ENCODE data around the gene STX5.
"Not testable (repeated sequence)": the region's sequence is repeated elsewhere in the genome, so short reads cannot be mapped to it uniquely, and the experiment has no call there.

The STX5 gene

DNA sequence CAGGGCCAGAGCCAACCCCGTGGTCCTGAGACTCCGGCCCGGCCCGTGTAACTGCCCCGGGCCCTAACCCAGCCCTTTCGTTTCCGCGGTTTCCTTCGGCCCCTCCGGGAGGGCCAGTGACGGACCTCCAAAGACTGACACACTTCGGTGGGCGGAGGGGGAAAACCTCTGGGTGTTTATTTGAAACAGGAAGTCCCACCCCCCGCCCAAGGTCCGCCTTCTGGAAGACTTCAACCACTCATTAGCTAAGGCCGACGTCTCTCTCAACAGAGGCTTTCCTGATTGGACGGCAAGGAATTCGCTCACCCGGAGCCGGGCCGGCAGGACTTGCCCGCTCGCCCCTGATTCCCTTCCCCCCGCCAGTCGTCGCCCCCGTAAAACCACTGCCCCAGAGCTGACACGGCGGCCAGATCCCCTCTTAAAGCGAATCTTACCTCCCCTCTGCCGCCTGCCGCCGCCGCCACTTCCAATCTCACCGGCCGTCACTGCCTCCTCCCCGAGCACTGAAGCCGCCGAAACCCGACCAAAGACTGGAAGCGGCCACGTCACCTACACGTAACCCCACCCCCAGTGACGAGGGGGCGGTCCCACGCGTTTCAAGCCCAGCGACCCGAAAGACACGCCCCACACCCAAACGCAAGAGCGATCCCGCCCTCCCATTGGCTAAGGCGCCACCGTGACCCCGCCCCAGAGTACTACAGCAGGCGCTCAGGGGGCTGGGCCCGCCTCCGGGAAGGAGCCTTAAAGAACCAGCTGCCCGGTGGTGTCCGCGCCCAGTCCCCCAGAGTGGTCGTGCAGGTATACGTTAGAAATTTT, at the start of gene STX5:
Gene STX5 (minus strand): TSS at position 532 of the 816 bp plus-strand sequence. CDS start 808 bp downstream, outside the sequence.
- DNase-seq, result peak; percentile 90

DNA sequence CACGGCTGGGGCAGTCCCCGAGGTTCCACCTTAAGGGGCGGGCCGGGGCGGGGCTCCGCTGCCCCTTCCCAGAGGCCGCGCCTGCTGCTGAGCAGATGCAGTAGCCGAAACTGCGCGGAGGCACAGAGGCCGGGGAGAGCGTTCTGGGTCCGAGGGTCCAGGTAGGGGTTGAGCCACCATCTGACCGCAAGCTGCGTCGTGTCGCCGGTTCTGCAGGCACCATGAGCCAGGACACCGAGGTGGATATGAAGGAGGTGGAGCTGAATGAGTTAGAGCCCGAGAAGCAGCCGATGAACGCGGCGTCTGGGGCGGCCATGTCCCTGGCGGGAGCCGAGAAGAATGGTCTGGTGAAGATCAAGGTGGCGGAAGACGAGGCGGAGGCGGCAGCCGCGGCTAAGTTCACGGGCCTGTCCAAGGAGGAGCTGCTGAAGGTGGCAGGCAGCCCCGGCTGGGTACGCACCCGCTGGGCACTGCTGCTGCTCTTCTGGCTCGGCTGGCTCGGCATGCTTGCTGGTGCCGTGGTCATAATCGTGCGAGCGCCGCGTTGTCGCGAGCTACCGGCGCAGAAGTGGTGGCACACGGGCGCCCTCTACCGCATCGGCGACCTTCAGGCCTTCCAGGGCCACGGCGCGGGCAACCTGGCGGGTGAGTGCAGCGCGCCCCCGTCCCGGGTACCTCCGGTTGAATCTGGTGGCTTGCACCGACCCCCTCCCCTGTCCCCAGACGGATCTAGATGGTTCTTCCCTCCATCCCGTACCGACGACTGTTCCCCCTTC, 49.1 kb upstream of the STX5 start, which contains the start of gene SLC3A2:
Gene SLC3A2 (plus strand): TSS at position 94 of the 776 bp plus-strand sequence. CDS start 128 bp downstream, at position 222.
- DNase-seq, result peak; percentile 51

- no peak for DNase-seq
Observed at GRCh38 chr11:62880231-62880802, 48.5 kb upstream of the STX5 start.

DNA sequence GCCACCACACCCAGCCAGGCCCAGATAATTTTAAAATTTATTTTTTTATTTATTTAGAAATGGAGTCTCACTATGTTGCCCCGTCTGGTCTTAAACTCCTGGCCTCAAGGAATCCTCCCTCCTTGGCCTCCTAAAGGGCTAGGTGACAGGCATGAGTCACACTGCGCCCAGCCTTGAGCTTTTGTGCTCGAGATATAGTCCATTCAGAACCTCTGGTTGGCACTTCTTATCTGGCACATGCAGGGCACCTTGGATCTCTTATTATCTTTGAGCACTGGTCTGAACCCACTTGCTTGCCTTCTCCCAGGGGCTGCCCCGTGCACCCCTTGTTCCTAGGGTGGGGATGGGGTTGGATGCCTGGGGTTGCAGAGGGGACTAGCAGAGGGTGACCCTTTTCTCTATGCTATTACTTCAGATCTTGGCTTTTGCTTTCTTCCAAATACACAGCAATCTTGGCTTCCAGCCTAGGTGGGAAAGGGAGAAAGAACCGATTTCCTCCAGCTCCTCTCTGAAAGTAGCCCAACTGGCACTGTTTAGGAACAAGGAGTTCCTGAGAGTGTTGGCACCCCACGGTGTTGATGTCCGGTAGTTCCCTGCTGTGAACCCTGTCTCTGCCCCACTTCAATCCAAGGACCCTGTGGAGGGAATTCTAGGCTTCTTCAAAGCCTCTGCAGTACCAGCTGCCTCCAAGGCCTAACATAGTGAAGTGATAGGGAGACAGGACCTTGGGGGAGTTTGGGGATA, 47.6 kb upstream of the STX5 start:
- DNase-seq, result no peak

DNA sequence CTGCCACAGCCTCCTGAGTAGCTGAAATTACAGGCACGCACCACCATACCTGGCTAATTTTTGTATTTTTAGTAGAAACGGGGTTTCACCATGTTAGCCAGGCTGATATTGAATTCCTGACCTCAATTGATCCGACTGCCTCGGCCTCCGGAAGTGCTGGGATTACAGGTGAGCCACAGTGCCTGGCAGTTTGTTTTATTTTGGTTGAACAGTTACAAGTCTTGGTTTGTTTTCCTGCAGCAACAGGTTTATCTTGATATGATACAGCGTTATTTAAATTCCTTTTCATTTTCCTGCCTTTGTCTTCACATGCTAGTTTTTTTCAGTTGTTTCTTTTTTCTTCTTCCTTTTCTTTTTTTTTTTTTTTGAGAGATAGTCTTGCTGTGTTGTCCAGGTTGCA, 44.9 kb upstream of the STX5 start:
- no peak for DNase-seq

GRCh38 chr11:62875698-62876478, 44.0 kb upstream of the STX5 start:
- peak; percentile 34 for DNase-seq

DNA sequence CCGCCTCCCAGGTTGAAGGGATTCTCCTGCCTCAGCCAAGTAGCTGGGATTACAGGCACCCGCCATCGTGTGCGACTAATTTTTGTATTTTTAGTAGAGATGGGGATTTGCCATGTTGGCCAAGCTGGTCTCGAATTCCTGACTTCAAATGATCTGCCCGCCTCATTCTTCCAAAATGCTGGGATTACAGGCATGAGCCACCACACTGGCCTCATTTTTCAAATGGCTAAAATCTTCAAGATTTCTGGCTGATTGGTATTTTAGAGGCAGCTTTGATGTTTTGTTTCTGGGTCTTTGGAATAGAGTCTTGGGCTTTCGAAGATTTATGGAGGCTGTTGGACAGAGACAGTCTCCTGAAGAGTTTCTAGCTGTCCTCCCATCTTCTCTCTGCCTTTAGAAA, 43.0 kb upstream of the STX5 start:
- no peak for DNase-seq

GRCh38 chr11:62865635-62866034, 33.8 kb upstream of the STX5 start:
- DNase-seq, result no peak

DNA sequence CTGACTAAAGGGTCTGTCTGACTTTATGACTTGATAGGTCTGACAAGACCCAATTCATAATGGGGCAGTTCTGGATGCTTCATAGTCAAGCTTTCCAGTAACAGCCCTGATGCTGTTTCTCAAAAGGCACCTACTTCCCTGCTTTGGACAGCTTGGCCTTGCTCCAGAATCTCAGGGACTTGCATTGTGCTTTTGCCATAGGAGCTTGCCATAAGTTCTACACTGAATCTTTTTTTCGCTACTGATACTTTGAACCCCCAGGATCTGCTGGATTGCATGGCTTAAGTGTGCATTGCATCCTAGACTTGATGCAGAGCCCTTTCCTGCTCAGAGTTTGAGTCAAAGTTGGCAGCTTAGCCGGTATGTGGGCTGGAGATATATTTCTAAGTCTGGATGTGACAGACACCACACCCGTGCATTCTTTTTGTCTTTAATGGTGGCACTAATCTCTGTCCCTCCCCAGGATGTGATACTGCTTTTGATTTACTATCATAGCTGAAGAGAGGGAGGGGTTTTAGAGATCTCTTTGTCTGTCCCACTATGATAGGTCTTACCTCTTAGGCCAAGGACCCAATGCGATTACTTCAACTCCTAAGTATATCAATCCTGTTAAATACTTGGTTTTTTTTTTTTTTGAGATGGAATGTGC, 32.0 kb upstream of the STX5 start:
- no peak for DNase-seq

GRCh38 chr11:62861564-62862192, 29.8 kb upstream of the STX5 start:
- not testable (repeated sequence) for DNase-seq

GRCh38 chr11:62860835-62861563, 29.1 kb upstream of the STX5 start:
- DNase-seq, result no peak

DNA sequence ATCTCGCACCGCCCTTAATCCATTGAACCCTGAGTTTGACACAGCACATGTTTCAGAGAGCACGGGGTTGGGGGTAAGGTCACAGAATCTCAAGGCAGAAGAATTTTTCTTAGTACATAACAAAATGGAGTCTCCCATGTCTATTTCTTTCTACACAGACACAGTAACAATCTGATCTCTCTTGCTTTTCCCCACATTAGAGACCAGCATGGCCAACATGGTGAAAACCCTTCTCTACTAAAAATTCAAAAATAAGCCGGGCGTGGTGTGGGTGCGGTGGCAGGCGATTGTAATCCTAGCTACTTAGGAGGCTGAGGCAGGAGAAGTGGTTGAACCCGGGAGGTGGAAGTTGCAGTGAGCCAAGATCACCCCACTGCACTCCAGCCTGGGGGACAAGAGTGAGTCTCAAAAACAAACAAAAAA, 27.4 kb upstream of the STX5 start:
- DNase-seq, result not testable (repeated sequence)

DNA sequence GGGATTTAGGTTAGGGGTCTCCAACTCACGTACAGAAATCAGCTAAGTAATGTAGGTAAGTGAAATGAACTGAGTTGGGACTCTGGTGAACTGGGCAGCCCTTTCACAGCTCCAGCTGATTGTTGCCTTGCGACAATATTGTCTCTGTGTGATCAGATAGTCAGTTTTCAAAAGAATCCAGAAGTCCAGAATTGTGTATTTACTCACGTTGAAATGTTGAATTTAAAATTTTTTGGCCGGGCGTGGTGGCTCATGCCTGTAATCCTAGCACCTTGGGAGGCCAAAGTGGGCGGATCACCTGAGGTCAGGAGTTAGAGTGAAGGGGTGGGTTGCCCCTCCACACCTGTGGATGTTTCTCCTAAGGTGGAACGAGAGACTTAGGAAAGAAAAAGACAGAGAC, 26.4 kb upstream of the STX5 start:
- DNase-seq, result no peak

DNA sequence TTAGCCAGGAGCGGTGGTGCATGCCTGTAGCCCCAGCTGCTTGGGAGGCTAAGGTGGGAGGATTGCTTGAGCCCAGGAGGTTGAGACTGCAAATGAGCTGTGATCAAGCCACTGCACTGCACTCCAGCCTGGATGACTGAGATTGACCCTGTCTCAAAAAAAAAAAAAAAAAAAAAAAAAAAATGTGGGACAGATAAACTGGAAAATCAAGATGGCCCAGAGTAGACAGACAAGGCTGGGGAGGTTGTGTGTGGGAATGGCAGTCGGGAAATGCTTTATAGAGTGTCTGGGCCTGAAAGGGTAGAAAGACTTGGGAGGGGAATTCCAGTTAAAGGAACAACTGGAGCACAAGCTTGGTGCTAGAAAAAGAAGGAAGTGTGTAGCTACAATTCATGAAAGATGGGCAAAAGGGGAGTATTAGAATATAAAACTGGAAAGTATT, 25.7 kb upstream of the STX5 start:
- no peak for DNase-seq

DNA sequence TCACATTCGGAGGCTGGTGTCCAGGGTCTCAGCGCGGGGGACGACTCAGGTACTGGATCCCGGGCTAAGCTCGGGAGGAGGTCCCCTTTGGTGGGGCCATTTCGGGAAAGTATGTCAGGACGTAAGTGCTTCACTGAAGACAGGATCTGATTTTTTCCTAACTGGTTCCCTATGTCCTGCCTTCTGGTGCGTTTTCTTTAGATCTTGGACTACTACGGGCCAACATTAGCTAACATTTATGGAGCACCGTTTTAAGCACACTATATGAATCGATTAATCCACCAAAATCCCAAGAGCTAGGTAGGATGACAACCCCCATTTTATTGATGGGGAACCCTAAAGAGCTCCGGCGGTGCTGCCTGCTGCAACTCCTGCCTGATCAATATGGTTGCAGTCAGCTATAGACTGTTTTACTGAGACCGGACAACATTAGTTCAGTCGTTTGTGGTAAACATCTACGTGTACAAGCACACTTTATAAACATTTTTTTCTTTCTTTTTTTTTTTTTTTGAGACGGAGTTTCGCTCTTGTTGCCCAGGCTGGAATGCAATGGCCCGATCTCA, 24.6 kb upstream of the STX5 start:
- DNase-seq, result no peak

DNA sequence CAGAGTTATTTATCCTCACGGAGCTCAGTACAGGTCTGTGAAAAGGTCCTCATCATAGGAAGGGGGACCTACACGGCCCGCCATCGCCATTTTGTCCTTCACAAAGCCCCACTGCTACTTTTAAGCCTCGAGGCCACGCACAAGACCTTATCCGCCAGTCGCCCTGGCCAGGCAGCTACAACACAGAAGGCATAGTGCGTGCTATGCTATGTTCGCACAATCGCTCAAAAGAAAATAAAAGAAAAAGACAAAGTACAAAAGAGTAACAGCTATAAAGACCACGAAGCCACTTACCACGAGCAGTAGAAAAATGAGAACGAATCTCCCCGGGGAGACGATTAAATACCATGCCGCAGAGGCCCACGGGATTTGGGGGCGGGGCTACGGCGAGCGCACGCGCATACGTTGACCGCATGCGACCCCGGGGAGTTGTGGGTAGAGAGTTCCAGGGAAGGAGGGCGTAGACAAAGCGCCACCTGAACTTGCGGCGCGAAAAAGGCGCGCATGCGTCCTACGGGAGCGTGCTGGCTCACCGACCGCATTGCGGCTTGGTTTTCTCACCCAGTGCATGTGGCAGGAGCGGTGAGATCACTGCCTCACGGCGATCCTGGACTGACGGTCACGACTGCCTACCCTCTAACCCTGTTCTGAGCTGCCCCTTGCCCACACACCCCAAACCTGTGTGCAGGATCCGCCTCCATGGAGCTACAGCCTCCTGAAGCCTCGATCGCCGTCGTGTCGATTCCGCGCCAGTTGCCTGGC, 23.9 kb upstream of the STX5 start:
- DNase-seq, result peak; percentile 80

- DNase-seq, result no peak
Observed at GRCh38 chr11:62854825-62855570, 23.1 kb upstream of the STX5 start.
